GM12892 (cell line): ENCODE measurements around the gene NINL.

ENCODE experiments used
- POLR2A ChIP-seq: IDR thresholded peaks from 2 replicates; pipeline ENCODE4 v1.6.1; 2011; ENCODE audit warnings: low read depth, low read length, control low read depth
- POLR2AphosphoS5 ChIP-seq: IDR thresholded peaks from 2 replicates; pipeline ENCODE4 v1.6.1; 2011; ENCODE audit warnings: low read depth, low read length, control low read depth
- TAF1 ChIP-seq: IDR thresholded peaks from 2 replicates; pipeline ENCODE4 v1.6.1; 2011; ENCODE audit warnings: low read depth, mild to moderate bottlenecking, control low read depth, low read length, borderline replicate concordance

DNA sequence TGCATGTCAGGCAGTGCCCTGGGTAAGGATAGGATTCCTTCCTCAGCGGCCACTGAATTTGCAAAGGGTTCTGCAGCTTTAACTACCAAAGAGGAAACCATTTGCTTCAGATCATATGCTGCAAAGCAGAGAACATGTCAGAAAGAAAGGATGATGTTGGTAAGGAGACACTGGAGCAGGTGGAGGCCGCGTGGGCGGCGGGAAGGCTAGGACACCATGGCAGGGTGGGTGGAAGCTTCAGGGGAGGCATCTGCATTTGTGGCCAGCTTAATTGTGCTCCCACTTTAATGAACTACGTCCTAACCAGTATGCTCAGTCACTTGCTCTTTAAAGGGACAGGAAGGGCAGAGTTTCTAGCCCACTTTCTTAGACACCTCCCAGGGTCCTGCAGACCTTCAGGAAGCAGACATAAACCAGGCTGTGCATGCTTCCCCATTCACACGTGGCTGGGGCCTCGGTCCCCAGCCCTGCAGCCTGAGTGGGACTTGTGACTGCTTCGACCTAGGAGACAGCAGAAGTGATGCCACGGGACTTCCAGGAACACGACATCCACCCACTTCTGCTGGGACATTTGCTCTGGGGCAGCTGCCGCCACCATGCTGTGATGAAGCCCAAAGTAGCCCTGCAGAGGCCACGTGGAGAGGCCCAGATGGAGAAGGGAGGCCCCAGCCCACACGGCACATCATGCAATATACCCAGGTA lies 101.7 kb downstream of the NINL start:
- TF ChIP-seq POLR2AphosphoS5 = no peak
- no peak for TF ChIP-seq POLR2A
- TF ChIP-seq TAF1 = no peak
